OCI-M2 (cell line): ENCODE results near the gene TARM1.
"Not testable (repeated sequence)": the region's sequence is repeated elsewhere in the genome, so short reads cannot be mapped to it uniquely, and the experiment has no call there.

Source experiments
- DNase-seq: peaks from one replicate; lab custom pipeline; 2025; ENCODE audit not compliant: unreplicated experiment; lab: John Stamatoyannopoulos, UW

Gene TARM1

DNA sequence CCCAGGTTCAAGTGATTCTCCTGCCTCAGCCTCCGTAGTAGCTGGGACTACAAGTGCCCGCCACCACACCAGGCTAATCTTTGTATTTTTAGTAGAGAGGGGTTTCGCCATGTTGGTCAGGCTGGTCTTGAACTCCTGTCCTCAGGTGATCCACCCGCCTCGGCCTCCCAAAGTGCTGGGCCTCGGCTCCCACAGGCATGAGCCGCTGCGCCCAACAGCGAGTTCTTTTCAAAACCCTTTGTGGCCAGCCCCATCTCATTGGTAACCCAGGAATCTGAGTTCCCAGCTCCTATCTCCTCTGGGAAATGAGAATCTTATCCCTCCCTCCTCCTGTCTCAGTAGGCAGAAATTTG, 18.7 kb upstream of the TARM1 start:
- not testable (repeated sequence) for DNase-seq

DNA sequence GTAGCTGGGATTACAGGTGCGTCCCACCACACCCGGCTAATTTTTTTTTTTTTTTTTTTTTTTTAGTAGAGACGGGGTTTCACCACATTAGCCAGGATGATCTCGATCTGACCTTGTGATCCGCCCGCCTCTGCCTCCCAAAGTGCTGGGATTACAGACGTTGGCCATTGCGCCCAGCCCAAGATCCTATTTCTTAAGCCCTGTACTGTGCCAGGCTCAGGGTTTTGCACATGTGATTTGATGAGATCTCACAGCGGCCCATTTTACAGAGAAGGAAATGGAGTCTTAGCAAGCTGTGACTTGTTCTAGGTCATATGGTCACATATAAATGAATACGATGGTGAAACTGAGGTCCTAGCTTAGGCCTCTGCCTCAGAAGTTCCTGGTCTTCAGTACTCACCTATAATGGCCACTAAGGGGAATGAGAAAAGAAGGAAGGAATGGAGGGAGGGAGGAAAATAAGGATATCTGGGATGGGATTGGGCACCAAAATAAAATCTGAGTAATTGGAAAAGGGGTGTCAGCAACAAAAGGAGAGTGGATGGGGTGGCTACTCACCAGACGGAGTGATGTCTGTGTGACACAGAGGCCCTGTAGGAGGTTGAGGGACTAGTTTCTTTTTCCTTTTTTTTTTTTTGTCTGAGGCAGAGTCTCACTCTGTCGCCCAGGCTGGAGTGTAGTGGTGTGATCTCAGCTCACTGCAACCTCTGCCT, 18.2 kb upstream of the TARM1 start:
- no peak for DNase-seq

DNA sequence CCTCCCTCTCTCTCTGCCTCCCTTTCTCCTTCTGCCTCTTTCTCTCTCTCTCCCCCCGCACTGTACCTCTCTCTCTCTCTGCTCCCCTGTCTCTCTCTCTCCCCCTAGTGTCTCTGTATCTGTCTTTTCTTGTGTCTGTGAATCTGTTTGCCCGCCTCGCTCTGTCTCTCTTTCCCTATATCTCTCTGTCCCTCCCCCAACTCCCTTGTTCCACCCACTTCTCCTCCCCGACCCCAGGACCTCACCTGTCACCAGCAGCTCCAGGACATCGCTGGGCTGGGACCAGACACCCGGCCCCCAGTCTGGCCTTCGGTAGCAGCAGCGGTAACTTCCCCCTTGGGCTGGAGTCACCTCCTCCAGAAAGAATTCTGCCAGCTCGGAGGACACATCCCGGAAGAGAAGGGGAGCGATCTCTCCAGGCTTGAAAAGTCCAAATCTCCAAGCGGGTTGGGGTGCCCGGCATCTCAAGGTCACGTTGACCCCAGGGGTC, 15.5 kb upstream of the TARM1 start:
- DNase-seq: no peak

DNA sequence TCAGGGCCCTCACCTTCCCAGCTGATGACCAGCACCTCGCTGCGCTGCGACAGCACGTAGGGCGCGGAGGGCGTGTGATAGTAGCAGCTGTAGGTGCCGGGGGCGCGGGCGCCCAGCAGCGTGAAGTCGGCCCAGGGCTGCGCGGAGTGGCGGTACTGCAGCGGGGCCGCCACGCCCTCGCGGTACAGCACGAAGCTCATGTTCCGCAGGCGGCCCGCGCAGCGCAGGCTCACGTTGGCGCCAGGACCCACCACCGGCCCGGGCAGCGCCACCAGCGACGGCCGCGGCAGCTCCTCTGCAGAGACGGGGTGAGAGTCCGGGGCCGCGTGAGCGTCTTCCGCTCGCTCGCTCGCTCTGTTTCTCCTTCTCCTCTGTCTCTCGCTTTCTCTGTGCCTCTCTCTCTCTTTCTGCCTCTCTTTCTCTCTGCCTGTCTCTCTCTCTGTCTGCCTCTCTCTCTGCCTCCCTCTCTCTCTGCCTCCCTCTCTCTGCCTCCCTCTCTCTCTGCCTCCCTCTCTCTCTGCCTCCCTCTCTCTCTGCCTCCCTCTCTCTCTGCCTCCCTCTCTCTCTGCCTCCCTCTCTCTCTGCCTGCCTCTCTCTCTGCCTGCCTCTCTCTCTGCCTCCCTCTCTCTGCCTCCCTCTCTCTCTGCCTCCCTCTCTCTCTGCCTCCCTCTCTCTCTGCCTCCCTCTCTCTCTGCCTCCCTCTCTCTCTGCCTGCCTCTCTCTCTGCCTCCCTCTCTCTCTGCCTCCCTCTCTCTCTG, 14.9 kb upstream of the TARM1 start:
- not testable (repeated sequence) for DNase-seq

DNA sequence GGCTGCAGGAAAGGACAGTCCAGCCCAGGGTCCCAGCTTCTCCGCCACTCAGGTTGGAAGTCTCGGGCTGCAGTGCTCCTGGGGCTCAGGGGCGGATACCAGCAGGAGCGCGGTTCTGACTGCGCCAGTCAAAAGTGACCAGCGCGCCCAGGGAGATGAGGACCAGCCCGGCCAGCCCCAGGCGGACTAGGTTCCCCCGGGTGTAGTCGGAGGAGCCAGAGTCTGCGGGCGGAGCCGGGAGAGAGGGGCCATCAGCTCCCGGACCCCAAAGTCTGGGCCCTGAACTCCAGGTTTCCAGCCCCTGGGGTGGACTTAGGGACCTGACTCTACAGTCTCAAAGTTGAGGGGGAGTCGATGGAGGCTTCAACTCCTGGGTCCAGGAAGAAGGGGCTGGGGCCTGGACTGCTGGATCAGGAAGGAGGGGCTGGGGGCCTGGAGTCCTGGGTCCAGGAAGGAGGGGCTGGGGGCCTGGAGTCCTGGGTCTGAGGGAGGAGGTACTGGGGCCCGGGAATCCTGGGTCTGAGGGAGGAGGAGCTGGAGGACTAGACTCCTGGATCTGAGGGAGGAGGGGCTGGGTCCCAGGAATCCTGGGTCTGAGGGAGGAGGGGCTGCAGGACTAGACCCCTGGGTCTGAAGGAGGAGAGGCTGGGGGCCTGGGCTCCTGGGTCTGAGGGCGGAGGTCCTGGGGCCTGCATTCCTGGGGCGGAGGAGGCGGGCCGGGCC, 14.1 kb upstream of the TARM1 start:
- no peak for DNase-seq

DNA sequence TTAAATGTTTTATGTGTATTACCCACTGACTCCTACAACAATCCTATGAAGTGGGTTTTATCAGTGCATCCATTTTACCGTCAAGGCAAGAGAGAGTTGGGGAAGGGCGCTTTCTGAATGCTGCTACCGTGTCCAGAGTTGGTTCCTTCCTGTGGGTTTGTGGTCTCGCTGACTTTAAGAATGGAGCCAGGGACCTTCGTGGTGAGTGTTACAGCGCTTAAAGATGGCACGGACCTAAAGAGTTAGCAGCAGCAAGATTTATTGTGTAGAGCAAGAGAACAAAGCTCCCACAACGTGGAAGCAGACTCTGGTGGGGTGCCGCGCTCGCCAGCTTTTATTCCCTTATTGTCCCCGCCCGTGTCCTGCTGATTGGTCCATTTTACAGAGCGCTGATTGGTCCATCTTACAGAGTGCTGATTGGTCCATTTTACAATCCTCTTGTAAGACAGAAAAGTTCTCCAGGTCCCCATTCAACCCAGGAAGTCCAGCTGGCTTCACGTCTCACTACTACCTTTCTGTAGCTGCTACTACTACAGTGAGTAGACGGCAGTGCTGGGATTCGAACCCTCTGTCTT, 13.3 kb upstream of the TARM1 start:
- DNase-seq: no peak

DNA sequence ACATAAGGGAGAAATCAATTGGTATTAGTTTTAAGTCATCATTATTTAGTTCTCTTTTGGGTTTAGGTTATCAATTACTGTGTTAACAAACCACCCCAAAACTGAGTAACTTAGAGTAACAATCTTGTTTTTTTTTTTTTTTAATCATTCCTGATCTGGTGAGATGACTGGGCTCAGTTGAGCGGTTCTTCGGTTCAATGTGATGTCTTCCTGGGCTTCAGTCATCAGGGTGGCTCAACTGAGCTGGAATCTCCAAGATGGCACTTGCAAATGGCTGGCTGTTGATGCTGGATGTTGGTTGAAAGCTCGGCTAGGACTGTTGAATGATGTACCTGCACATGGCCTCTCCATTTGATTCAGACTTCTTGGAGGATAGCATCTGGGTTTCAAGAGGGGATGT, 3.2 kb upstream of the TARM1 start:
- no peak for DNase-seq

DNA sequence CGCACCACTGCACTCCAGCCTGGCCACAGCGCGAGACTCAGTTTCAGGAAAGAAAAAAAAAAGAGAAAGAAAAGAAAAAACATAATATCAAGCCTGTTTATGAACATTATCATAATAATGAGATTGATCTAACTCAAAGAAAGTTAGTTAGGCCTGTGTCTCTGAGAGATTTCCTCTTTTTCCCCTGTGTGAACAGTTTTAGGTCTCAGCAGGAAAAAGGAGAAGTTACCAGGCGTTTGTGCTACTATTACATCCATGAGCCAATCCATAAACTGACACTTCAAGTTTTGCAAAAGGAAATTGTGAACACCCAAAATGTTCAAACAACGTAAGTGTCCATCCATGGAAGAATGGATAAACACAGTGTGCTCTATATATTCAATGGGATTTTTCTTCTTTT, 3.8 kb downstream of the TARM1 start:
- DNase-seq: no peak

DNA sequence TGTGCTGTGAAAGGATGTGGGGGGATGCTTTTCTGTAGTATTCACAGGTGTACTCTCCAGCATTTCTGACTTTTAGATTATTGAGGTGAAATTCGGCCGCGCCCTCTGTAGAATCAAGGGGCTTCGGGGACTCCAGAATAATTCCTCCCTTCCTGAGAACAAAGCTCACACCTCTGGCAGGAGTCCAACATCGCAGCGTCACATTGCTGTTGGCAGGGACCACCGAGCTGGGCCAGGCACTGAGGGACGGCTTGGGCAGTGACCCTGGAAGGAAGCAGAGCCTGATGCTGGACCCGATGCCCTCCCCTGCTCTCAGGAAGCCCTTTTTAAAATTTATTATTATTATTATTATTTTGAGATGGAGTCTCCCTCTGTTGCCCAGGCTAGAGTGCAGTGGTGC, 6.3 kb downstream of the TARM1 start:
- DNase-seq: no peak

DNA sequence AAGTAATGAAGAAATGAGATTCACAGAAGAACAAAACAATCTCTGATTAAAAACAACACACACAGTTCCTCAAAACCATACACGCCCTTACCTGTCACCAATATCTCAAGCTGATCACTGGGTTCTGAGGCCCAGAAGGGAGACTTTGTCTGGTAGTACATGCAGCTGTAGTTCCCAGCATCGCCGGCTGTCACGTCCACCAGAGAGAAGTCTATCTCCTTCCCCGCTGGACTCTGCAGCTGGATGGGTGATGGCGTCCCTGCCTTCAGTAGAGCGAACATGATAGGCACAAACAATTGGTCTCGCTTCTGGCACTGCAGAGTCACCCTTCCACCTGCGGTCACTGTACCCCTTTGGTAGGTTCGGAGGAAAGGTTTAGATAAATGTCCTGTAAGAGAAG, 7.3 kb downstream of the TARM1 start:
- no peak for DNase-seq

DNA sequence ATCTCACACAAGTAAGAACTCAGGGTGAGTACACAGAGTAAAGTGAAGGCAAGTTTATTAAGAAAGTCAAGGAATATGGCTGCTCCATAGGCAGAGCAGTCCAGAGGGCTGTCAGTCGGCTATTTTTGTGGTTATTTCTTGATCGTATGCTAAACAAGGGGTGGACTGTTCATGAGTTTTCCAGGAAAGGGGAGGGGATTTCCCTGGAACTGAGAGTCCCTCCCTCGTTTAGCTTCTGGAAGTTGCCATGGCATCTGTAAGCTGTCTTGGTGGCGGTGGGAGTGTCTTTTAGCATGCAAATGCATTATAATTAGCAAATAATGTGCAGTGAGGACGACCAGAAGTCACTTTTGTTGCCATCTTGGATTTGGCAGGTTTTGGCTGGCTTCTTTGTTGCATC, 11.7 kb downstream of the TARM1 start:
- no peak for DNase-seq

DNA sequence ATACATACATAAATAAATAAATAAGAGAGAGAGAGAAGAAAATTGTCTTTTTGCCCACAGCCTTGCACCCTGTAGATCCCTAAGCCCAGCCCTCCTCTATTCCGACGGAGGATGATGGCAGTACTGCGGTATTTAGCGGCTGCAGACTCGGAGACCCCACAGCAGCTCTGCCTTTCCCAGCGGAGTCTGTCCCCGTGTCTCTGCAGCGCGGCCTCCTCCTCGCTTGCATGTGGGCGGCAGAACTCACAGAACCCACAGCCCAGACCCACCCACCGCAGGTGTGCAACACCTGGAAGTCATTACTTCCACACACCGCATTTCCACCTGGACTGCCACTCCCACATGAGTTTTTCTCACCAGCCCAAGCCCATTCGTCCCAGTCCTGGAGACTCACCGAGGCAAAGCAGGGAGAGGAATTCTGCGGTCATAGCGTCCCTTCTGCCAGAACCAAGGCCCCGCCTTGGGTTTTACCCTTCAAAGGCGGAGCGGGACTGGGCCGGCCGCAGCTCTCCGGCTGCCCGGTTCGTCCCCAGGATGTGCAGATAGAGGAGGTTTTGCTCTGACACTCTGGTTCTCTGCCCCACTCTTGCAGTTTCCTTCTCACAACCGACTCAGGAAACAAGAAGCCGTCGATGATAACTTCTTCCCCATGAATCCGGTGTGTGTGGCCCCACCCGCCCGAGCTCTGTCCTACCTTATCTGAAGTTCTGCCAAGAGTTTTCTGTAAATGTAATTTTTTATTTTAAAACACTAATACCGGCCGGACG, 17.6 kb downstream of the TARM1 start, which contains the start of gene VSTM1:
Gene VSTM1 (minus strand): TSS at position 548 of the 767 bp plus-strand sequence. CDS start 120 bp downstream, at position 428.
- no peak for DNase-seq

DNA sequence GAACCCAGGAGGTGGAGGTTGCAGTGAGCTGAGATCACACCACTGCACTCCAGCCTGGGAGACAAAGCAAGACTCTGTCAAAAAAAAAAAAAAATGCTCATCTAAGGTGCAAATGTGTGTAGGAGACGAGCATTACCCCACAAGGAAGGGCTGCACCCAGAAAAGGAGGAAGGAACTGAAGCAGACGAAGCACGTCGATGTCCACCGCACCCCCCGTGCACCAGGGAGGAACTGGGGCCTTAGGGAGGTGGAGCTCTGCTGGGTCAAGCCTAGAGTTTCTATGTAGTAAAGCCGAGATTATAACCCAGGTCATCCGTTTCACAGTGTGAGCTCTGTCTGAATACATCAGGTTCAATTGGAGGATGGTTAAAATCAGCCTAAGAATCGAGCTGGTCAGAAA, 18.5 kb downstream of the TARM1 start:
- DNase-seq: no peak

DNA sequence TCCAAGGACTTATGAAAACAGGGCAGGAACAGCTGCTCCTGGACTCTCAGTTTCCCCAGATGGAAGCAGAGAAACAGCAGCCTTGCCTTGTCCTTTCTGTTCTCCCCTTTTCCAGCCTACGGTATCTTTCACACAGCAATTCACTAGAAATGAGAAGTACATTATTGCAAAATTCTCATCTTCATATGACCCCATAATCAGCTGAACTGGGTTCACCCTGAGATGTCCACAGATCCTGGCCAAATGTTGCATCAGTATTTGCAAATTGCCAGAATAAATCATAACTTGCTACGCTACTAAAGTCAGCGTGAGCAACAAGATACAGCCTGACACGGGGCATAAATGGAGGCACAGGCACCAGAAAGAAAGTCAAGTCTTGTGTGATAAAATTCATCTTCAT, 33.5 kb downstream of the TARM1 start:
- no peak for DNase-seq

DNA sequence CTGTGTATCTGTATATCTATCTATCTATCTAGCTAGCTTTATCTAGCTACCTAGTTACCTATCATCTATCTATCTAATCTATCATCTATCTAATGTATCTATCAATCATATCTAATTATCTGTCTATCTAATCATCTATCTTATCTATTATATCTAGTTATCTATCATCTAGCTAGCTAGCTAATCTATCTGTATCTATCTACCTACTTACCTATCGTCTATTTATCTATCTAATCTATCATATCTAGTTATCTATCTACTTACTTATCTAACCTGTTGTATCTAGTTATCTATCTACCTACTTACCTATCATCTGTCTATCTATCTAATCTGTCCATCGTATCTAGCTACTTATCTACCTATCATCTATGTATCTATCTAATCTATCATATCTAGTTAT, 35.4 kb downstream of the TARM1 start:
- no peak for DNase-seq

DNA sequence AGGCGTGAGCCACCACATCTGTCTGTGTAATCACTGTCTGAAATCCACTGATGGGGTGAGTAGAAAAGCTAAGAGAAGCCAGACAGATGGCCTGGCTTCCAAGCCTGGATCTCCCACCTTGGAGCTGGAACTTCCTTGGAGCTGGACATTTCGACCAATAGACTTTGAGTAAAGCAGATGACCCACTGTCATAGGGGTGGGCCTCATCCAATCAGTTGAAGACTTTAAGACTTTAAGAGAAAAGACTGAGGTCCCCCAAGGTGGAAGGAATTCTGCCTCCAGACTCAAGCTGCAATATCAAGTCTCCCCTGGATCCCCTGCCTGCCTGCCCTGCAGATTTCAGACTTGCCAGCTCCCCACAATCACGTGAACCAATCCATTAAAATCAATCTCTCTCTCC, 38.2 kb downstream of the TARM1 start:
- DNase-seq: no peak

DNA sequence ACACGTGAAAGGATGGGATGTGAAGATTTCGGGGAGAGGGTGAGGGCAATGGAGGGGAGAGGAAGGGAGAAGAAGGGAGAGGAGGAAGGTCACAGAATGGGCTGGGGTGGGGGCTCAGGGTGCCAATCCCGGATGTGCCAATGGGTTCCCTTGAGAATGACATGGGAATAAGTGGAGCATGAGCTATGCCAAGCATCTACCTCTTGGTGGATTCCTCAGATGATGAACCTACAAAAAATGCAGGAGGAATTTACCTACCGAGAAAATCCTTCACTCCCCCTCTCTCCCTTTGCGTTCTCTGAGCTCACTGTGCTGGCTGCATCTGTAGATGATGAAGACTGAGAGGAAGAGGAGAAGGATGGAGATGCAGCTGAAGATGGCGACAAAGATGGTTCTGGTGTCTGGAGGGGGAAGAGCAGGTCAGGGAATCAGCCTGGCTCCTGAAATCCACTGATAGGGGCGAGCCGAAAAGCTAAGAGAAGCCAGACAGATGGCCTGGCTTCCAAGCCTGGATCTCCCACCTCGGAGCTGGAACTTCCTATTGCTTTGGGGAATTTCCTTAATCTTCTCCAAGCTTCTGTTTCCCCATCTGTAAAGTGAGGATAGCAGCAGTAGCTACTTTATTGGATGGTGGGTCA, 39.1 kb downstream of the TARM1 start:
- no peak for DNase-seq

DNA sequence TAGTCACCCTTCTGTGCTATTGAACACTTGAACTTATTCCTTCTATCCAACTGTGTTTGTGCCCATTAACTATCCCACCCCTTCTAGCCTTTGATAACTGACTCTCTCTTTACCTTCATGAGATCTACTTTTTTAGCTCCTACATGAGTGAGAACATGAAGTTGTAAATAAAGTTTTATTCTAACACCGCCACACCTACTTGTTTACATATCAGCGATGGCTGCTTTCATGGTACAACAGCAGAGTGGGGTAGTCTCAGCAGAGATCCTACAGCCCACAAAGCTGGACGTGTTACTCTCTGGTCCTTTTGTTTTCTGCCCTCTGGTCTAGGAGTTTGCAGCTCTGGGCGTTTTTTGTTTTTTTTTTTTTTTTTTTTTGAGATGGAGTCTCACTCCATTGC, 41.2 kb downstream of the TARM1 start:
- DNase-seq: no peak

DNA sequence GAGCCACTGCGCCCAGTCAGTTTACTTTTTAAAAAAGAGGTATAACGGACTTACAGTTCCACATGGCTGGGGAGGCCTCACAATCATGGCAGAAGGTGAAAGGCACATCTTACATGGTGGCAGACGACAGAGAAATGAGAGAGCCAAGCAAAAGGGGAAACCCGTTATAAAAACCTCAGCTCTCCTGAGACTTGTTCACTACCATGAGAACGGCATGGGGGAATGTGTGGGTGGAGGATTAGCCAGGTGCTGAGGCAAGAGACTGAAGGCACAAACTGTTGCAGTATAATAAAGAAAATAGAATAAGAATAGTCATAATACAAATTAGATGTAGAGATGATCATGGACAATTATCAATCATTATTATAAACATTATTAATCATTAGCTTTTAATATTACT, 44.6 kb downstream of the TARM1 start:
- not testable (repeated sequence) for DNase-seq
